ENCODE data around the gene TMEM82. TPM values are rescaled to one million over a fixed set of nuclear protein-coding genes. Genes with fewer than 3 reads are reported as not detected.
A peak's percentile ranks its signal among the peaks of the same experiment; 100 is the strongest.

Gene TMEM82
- total and polyA plus RNA-seq, 2 experiments from 2014 or later, result 0.42 TPM; not detected in 1

GRCh38 chr1:15756143-15757015 lies 14.1 kb downstream of the TMEM82 start:
- H3K27me3 Mint-ChIP-seq (ENCODE audit: insufficient read depth, low read depth, poor library complexity), result peaks cover 25% of the 10 kb centered on the region
- H3K4me2 ChIP-seq, result peak overlapping the region; percentile 88
- H3K79me2 ChIP-seq (replicated peaks; ENCODE audit: insufficient read depth), result peaks cover 25% of the 10 kb centered on the region
- no peaks in the 10 kb centered on the region for H3K9me3 Mint-ChIP-seq
- no peaks in the 10 kb centered on the region for H3K36me3 ChIP-seq (ENCODE audit: insufficient read depth)
- H3K27me3 ChIP-seq (ENCODE audit: insufficient read depth), result no peaks in the 10 kb centered on the region
- H3K4me3 Mint-ChIP-seq, result peak overlapping the region; percentile 30
- H3K27ac Mint-ChIP-seq, result no peak overlapping the region
- peaks cover 38% of the 10 kb centered on the region for H3K4me1 ChIP-seq (ENCODE audit: insufficient read depth)
- TF ChIP-seq JUNB (IDR thresholded peaks at IDR 0.05; ENCODE audit: unreplicated experiment), result no peak
- TF ChIP-seq STAT1 (IDR thresholded peaks at IDR 0.05; ENCODE audit: unreplicated experiment), result no peak
- no peak for TF ChIP-seq EZH2phosphoT487 (IDR thresholded peaks at IDR 0.05; ENCODE audit: unreplicated experiment)
- no peak for TF ChIP-seq ZNF331 (CRISPR knock-in tag; IDR thresholded peaks at IDR 0.05; ENCODE audit: low read depth)
- no peak for TF ChIP-seq ZNF114 (CRISPR knock-in tag; IDR thresholded peaks at IDR 0.05)
- TF ChIP-seq POLR2AphosphoS5 (IDR thresholded peaks at IDR 0.05; ENCODE audit: low read depth), result no peak
- TF ChIP-seq ZNF462 (CRISPR knock-in tag; IDR thresholded peaks at IDR 0.05), result no peak
- no peak for TF ChIP-seq EZH2 (IDR thresholded peaks at IDR 0.05; ENCODE audit: low read depth, unreplicated experiment)
- no peak for TF ChIP-seq ETS1 (IDR thresholded peaks at IDR 0.05)
- no peak for TF ChIP-seq REST (IDR thresholded peaks at IDR 0.05; ENCODE audit: unreplicated experiment)
- no peak for TF ChIP-seq CREB1 (CRISPR knock-in tag; IDR thresholded peaks at IDR 0.05; ENCODE audit: low read depth)
- H4K20me1 ChIP-seq (replicated peaks; ENCODE audit: insufficient read depth), result peaks cover 4% of the 10 kb centered on the region
- no peaks in the 10 kb centered on the region for H3K9me2 ChIP-seq (ENCODE audit: insufficient read depth)
- H3F3A ChIP-seq (replicated peaks; ENCODE audit: low read depth), result peaks cover 30% of the 10 kb centered on the region
- ATAC-seq, result no peak
- peak; percentile 62 for DNase-seq (ENCODE audit: low spot score)
- H2AFZ ChIP-seq, result 0 out of 2 replicates have a peak overlapping the region, but pooled peaks have one; percentile 80
- H3K4me3 ChIP-seq, result peak overlapping the region; percentile 92; the same call in 1 of the 2 replicates
- peaks cover 9% of the 10 kb centered on the region; the same call in 2 of the 3 replicates for H3K36me3 Mint-ChIP-seq (ENCODE audit: low read depth)
- 0 out of 2 replicates have a peak overlapping the region, but pooled peaks have one; percentile 50 for H3K27ac ChIP-seq (ENCODE audit: low read depth)
- peaks cover 40% of the 10 kb centered on the region for H3K4me1 Mint-ChIP-seq

Measured in GM23338 (cell line).